ENCODE measurements around the gene TMEM72. TPM values are rescaled to one million over a fixed set of nuclear protein-coding genes. Genes with fewer than 3 reads are reported as not detected.

The TMEM72 gene
- total RNA-seq = not detected in 2 replicates

- intact Hi-C loops (cut with micrococcal nuclease) = no loop called here
Observed at GRCh38 chr10:44911081-44911540, at the start of gene TMEM72. TSS of gene TMEM72 (plus strand) at chr10:44911337. CDS start at chr10:44911513, 176 bp downstream.

- intact Hi-C loops (cut with micrococcal nuclease) = loop anchor here (10.0 kb wide), 1 partner anchor 547 kb away; no protein-coding TSS in a partner anchor
Observed at GRCh38 chr10:44862006-44862751, 49.0 kb upstream of the TMEM72 start.

- intact Hi-C loops (cut with micrococcal nuclease) = loop anchor here (10.0 kb wide), 1 partner anchor 548 kb away; no protein-coding TSS in a partner anchor
Observed at GRCh38 chr10:44862924-44863323, 48.2 kb upstream of the TMEM72 start.

GRCh38 chr10:44863344-44864047 is 47.6 kb upstream of the TMEM72 start:
- intact Hi-C loops (cut with micrococcal nuclease) = loop anchor here (1.0 to 10.0 kb wide), 4 partner anchors 7 to 1192 kb away; no protein-coding TSS in a partner anchor

GRCh38 chr10:44864051-44864450 is 47.1 kb upstream of the TMEM72 start:
- intact Hi-C loops (cut with micrococcal nuclease) = loop anchor here (1.0 to 10.0 kb wide), 4 partner anchors 8 to 1193 kb away; no protein-coding TSS in a partner anchor

GRCh38 chr10:44864637-44865288 is 46.4 kb upstream of the TMEM72 start:
- intact Hi-C loops (cut with micrococcal nuclease) = loop anchor here (1.0 to 10.0 kb wide), 5 partner anchors 8 to 1193 kb away; no protein-coding TSS in a partner anchor

- intact Hi-C loops (cut with micrococcal nuclease) = loop anchor here (1.0 to 10.0 kb wide), 2 partner anchors 109 to 550 kb away; no protein-coding TSS in a partner anchor
Observed at GRCh38 chr10:44865289-44865671, 45.9 kb upstream of the TMEM72 start.

GRCh38 chr10:44866367-44866766 is 44.8 kb upstream of the TMEM72 start:
- intact Hi-C loops (cut with micrococcal nuclease) = loop anchor here (10.0 kb wide), 1 partner anchor 552 kb away; no protein-coding TSS in a partner anchor

- intact Hi-C loops (cut with micrococcal nuclease) = no loop called here
Observed at GRCh38 chr10:44870031-44870430, 41.1 kb upstream of the TMEM72 start.

- intact Hi-C loops (cut with micrococcal nuclease) = no loop called here
Observed at GRCh38 chr10:44873160-44873559, 38.0 kb upstream of the TMEM72 start.

GRCh38 chr10:44874166-44874565 is 37.0 kb upstream of the TMEM72 start:
- intact Hi-C loops (cut with micrococcal nuclease) = no loop called here

GRCh38 chr10:44878706-44879530 is 32.2 kb upstream of the TMEM72 start:
- intact Hi-C loops (cut with micrococcal nuclease) = loop anchor here (1.0 to 2.0 kb wide), 7 partner anchors 15 to 544 kb away; partner anchors contain the start of gene RASSF4

GRCh38 chr10:44879531-44879899 is 31.6 kb upstream of the TMEM72 start:
- intact Hi-C loops (cut with micrococcal nuclease) = loop anchor here (2.0 kb wide), 2 partner anchors 95 to 543 kb away; no protein-coding TSS in a partner anchor

- intact Hi-C loops (cut with micrococcal nuclease) = no loop called here
Observed at GRCh38 chr10:44880090-44880715, 30.9 kb upstream of the TMEM72 start.

GRCh38 chr10:44881649-44882048 is 29.5 kb upstream of the TMEM72 start:
- intact Hi-C loops (cut with micrococcal nuclease) = no loop called here

- intact Hi-C loops (cut with micrococcal nuclease) = no loop called here
Observed at GRCh38 chr10:44882166-44882720, 28.9 kb upstream of the TMEM72 start.

GRCh38 chr10:44883593-44884331 is 27.4 kb upstream of the TMEM72 start:
- intact Hi-C loops (cut with micrococcal nuclease) = no loop called here

- intact Hi-C loops (cut with micrococcal nuclease) = no loop called here
Observed at GRCh38 chr10:44885710-44886109, 25.4 kb upstream of the TMEM72 start.

- intact Hi-C loops (cut with micrococcal nuclease) = no loop called here
Observed at GRCh38 chr10:44886966-44887365, 24.2 kb upstream of the TMEM72 start.
